Umbilical cord (tissue), 2 donors: ENCODE measurements around the gene MYH11. TPM values are rescaled to one million over a fixed set of nuclear protein-coding genes. Genes with fewer than 3 reads are reported as not detected.
"Not testable (repeated sequence)": the region's sequence is repeated elsewhere in the genome, so short reads cannot be mapped to it uniquely, and the experiment has no call there.

Experiments used
- DNase-seq: peaks from one replicate; pipeline ENCODE4 v3.0.0-alpha.2; 2015; ENCODE audit warnings: low spot score
- total RNA-seq: library from RNA; depleted of rRNA; stranded (reverse); fragments of >200 nt; gene quantifications from one replicate; pipeline ENCODE4 v1.2.3, GENCODE V29; 2014; ENCODE audit warnings: low replicate concordance; ENCODE audit not compliant: insufficient read depth

The MYH11 gene
- total RNA-seq, 1 donor from 2014 or later: 1,356 TPM

DNA sequence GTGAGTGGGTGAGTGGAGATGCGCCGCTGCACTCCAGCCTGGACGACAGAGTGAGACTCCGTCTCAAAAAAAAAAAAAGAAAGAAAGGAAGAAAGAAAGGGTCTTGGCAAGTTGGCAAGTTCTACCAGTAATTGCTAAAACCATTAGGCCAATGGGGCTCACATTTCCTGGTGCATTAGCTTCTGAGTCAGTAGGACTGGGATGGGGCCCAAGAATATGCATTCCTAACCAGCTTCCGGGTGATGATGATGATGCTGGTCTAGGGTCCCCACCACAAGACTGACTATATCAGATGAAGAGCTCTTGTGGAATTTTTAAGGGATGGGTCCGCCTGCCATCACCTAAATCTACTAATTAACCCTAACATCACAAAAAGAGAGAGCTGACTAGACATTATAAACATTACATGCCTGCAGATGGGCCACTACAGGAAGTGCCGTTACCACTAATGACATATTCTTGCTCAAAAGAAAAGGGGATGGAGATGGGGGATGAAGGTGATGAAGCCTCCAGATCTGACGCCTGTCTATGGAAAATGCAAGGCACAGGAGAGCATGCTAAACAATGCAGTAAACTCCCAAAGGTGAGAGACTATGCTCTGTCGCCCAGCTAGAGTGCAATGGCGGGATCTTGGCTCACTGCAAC lies 13.1 kb downstream of the MYH11 start:
- DNase-seq: no peak

- DNase-seq: not testable (repeated sequence)
Observed at GRCh38 chr16:15839204-15839603, 17.6 kb downstream of the MYH11 start.

DNA sequence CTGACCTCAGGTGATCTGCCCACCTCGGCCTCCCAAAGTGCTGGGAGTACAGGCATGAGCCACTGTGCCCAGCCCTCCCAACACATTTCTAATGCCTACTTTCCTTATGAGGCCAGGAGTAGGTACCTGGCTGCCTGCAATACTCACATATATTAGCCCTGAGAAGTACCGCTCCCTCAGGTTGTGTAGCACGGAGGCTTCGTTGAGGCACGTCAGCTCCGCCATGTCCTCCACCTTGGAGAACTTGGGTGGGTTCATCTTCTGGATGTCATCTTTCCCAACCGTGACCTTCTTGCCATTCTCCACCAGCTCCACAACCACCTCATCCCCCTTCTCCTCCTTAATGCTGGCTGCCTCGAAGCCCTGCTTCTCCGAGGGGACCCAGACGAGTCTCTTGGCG lies 19.1 kb downstream of the MYH11 start:
- no peak for DNase-seq

- no peak for DNase-seq
Observed at GRCh38 chr16:15836965-15837611, 19.7 kb downstream of the MYH11 start.

DNA sequence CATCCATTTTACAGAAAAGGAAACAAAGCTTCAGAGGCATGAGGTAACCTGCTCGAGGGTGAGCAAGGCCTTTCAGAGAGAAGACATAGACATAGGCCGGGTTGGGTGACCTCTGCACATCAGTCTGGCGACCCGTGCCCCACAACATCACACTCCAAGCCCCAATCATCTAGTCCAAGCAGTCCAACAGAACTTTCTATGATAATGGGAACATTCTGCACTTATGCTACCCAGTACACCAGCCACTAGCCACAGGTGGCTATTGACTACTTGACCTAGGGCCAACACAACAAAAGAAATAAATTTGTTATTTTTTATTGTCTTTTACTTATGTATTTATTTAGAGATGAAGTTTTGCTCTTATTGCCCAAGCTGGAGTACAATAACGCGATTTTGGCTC lies 20.8 kb downstream of the MYH11 start:
- DNase-seq: no peak

DNA sequence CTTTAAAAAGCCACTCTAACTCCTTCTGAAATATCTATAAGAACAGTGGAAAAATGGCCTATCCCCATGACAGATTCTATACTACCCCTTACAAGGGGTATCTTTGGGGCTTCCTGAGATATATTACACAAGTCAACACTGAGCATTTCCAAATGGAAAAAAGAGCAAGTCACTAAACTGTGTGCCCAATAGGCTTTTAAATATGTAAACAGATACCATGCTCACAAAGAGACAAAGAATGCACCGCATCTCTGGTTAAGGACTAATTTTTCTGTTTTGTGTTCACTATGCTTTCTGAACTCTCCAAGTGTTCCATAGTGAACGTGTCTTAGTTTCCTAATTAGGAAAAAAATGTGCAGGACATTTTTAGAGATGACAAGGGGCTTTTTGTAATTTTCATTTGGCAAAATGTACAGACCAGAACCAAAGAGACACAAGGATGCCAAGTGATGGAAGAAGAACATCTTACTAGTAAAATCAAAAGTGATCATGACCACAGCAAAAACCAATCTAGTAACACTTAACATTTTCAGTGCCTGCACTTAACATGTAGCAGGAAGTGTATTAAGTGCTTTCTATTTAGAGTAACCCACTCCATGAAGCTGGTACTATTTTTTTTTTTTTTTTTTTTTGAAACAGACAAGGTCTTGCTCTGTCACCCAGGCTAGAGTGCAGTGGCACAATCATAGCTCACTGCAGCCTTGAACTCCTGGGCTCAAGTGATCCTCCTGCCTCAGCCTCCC lies 21.5 kb downstream of the MYH11 start:
- no peak for DNase-seq

- DNase-seq: no peak
Observed at GRCh38 chr16:15834502-15834901, 22.3 kb downstream of the MYH11 start.

DNA sequence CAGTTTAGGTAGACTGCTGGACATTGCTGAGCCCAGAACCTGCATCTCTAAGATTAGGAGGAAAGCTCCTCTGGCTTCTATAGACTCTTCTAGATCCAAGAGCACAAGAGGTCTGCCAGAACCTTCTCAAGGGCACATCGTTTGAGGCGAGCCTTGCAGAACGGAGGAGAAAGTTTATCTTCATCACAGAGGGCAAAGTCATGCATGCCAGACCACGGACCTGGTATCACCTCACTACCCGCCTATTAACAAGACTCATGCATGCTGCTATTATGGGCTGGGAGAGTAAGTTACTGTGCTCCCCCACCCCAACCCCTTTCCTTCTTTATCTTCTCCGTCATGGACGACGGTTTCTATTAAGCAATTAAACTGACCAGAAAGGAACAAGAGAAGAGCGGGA lies 23.3 kb downstream of the MYH11 start:
- no peak for DNase-seq

DNA sequence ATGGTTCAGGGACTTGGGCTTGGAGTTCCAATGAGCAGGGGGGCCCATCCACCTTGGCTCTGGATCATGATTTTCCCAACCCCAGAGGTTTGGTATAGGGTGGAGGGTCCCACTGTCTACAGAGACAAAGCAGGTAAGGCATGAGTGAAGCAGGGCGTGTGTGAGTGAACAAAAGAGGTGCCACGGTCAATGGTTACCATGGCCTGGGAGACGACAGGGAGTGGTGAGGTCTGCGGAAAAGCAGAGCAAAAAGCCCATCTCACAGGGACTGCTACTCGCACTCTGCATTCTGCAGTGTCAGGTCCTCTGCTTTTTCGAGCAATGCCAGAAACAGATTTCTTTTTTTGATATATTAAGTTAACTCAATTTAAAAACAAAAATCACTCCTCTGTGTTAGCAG lies 24.6 kb downstream of the MYH11 start:
- no peak for DNase-seq

- DNase-seq: no peak
Observed at GRCh38 chr16:15830832-15831451, 25.9 kb downstream of the MYH11 start.

DNA sequence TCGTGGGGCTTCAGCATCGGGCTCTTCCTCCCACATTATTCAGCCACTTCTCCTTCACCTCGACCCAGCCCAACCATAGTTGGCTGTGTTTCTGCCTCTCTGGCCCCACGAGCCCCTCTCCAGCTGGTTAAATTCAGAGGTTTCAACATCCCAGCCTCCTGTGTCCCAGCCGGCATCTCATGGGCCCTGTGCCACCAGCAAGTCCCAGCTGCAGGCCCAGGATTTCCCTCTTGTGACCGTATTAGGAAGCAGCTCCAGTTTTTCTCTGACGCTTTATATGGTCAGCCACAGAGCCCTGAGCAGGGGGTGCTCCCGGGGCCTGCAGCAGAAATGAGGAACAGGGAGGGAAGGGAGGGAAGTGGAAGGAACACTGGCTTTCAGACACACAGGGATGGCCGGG lies 27.4 kb downstream of the MYH11 start:
- peak; percentile 70 for DNase-seq

- no peak for DNase-seq
Observed at GRCh38 chr16:15827709-15828343, 29.0 kb downstream of the MYH11 start.

DNA sequence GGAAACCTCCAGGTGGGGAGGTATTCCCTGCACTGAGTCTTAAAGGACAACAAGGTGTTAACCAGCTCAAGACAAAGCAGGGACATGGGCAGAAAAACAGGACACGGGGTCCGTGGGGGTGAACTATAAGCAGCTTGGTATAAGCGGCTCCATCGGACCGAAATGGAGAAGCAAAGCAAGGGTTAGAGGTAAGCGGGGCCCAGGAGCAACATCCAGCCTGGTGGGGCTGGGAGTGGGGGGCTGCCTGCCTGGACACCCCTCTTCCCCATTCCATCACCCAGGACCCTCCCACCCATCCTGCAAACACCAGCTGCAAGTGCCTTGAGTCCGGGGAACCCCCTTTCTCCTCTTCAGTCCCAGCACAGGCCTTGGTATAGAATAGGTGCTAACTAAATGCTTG lies 29.5 kb downstream of the MYH11 start:
- no peak for DNase-seq

- DNase-seq: no peak
Observed at GRCh38 chr16:15825750-15826305, 31.0 kb downstream of the MYH11 start.

GRCh38 chr16:15822957-15823356 lies 33.9 kb downstream of the MYH11 start:
- DNase-seq: peak; percentile 32

DNA sequence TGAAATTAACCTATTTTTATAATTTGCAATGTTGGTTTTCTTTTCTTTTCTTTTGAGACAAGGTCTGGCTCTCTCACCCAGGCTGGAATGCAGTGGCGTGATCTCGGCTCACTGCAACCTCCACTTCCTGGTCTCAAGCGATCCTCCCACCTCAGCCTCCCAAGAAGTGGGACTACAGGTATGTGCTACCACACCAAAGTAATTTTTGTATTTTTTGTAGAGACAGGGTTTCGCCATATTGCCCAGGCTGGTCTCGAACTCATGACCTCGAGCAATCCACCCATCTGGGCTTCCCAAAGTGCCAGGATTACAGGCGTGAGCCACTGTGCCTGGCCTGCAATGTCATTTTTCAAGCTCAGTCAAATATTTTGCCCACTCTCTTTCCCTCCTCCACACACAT lies 36.0 kb downstream of the MYH11 start:
- no peak for DNase-seq

GRCh38 chr16:15819046-15819445 lies 37.8 kb downstream of the MYH11 start:
- no peak for DNase-seq

GRCh38 chr16:15817446-15817845 lies 39.4 kb downstream of the MYH11 start:
- DNase-seq: no peak

DNA sequence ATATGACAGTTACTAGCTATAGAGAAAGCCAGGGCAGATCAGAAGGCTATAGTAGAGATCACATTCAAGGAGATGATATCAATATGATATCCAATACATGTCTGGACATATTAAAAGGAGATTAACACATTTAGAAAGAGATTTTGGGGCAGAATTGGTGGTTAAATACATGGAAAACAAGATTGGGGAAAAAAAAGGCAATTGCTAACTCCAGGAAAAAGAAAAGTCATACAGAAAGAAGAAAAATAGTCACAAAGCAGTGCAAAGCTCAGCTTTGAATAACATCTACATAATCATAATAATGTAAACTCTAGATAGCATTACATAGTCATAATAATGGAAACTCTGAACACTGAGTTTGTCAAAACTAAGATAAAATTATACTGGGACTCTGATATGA lies 40.6 kb downstream of the MYH11 start:
- DNase-seq: no peak

- not testable (repeated sequence) for DNase-seq
Observed at GRCh38 chr16:15812401-15812750, 44.5 kb downstream of the MYH11 start.

DNA sequence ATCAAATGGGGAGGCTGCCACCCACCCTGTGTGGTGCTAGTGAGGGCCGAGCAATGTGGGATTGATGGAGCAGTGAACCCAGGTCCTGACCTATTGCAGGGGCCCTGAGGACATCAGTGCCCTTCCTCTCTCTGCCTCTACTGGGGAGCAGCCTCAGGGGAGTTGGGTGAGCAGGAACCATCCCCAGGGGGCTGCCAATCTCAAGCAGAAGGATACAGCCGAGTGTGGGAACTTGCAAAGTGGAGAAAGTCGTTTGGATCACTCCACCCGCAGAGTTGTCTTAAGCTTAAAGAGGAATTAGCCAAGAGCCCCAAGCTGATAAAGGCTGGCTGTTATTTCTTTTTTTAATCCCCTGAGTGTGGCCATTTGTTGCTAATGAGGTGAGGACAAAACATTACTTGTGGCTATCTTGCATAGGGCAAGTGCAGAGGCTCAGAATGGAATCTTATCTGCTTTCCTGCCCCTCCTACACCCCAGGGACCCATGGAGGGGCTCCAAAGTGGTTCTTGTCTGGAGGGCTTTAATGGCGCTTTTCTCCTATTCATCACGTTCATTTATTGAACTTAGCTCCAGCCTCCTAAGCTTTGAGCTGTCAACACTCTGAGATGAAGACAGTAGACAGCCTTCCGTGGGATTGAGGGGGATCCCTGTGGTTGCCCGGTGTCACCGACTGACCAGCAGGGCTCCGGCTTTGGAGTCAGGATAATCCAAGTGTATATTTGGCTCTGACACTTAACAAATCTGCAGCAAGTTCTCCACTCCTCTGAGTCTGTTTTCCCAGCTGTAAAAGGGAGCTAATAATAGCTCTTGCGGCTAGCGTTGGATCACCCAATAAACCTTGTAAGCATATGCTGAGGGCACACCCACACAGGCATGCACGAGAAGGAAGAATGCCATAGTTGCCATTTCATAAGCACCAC lies 45.1 kb downstream of the MYH11 start:
- DNase-seq: peak; percentile 95
